Measurements from ENCODE around the gene RPLP2.
A peak's percentile ranks its signal among the peaks of the same experiment; 100 is the strongest.

RPLP2 gene

GRCh38 chr11:826836-827145 is 17.0 kb downstream of the RPLP2 start:
- no peak for DNase-seq

- no peak for DNase-seq
Measured at GRCh38 chr11:827146-827896, 17.6 kb downstream of the RPLP2 start.

- DNase-seq, result no peak
Measured at GRCh38 chr11:827897-828192, 18.1 kb downstream of the RPLP2 start, which contains the start of gene CRACR2B. Gene CRACR2B (plus strand): TSS chr11:827919. CDS start chr11:828608, 689 bp downstream.

GRCh38 chr11:828506-829175 is 18.9 kb downstream of the RPLP2 start:
- DNase-seq, result no peak

- DNase-seq, result no peak
Measured at GRCh38 chr11:829176-829846, 19.5 kb downstream of the RPLP2 start.

- DNase-seq, result no peak
Measured at GRCh38 chr11:829847-830294, 20.1 kb downstream of the RPLP2 start.

GRCh38 chr11:830295-831117 is 20.7 kb downstream of the RPLP2 start:
- DNase-seq, result peak; percentile 40

GRCh38 chr11:831118-831864 is 21.5 kb downstream of the RPLP2 start:
- no peak for DNase-seq

GRCh38 chr11:831961-832528 is 22.3 kb downstream of the RPLP2 start:
- DNase-seq, result no peak

- DNase-seq, result no peak
Measured at GRCh38 chr11:832529-833113, 22.9 kb downstream of the RPLP2 start, which contains the start of gene CD151. Gene CD151 (plus strand): TSS chr11:832952. CDS start chr11:836070, 3,118 bp downstream.

GRCh38 chr11:833114-833791 is 23.5 kb downstream of the RPLP2 start:
- no peak for DNase-seq

- DNase-seq, result no peak
Measured at GRCh38 chr11:833849-834311, 24.1 kb downstream of the RPLP2 start.

GRCh38 chr11:834371-835316 is 24.9 kb downstream of the RPLP2 start:
- DNase-seq, result no peak

GRCh38 chr11:836274-836673 is 26.5 kb downstream of the RPLP2 start:
- DNase-seq, result no peak

GRCh38 chr11:836700-837099 is 26.9 kb downstream of the RPLP2 start:
- DNase-seq, result no peak

GRCh38 chr11:837189-837989 is 27.6 kb downstream of the RPLP2 start:
- no peak for DNase-seq

GRCh38 chr11:837990-838307 is 28.2 kb downstream of the RPLP2 start:
- no peak for DNase-seq

- no peak for DNase-seq
Measured at GRCh38 chr11:838441-839279, 28.9 kb downstream of the RPLP2 start.

Data from stimulated activated naive CD4-positive, alpha-beta T cell treated with Interleukin-2 at 50 U/mL for 16 hours (primary cell).